Activated CD8-positive, alpha-beta memory T cell treated with anti-CD3 and anti-CD28 coated beads for 48 hours (primary cell): Measurements from ENCODE around the gene LILRA1.
"Not testable (repeated sequence)": the region's sequence is repeated elsewhere in the genome, so short reads cannot be mapped to it uniquely, and the experiment has no call there.

Source experiments
- DNase-seq, 3 experiments: peaks; one replicate each; pipeline ENCODE4 v3.0.0-alpha.2; 2020; ENCODE audit warnings: low read depth in 2 of 3, low spot score in 2 of 3

LILRA1 gene

GRCh38 chr19:54593445-54593844 lies at the start of gene LILRA1:
Gene LILRA1 (plus strand): TSS chr19:54593632. CDS start chr19:54594245, 613 bp downstream.
- not testable (repeated sequence) for DNase-seq

- DNase-seq: no peak
Measured at GRCh38 chr19:54548806-54549205, 44.6 kb upstream of the LILRA1 start.

GRCh38 chr19:54549224-54549623 lies 44.2 kb upstream of the LILRA1 start:
- DNase-seq: no peak

GRCh38 chr19:54551293-54551692 lies 42.1 kb upstream of the LILRA1 start:
- no peak for DNase-seq

GRCh38 chr19:54551950-54552912 lies 41.2 kb upstream of the LILRA1 start:
- DNase-seq: no peak

- DNase-seq: no peak
Measured at GRCh38 chr19:54552913-54553310, 40.5 kb upstream of the LILRA1 start.

GRCh38 chr19:54554006-54554405 lies 39.4 kb upstream of the LILRA1 start:
- DNase-seq: no peak

GRCh38 chr19:54554896-54555295 lies 38.5 kb upstream of the LILRA1 start:
- no peak for DNase-seq

- no peak for DNase-seq
Measured at GRCh38 chr19:54556194-54556593, 37.2 kb upstream of the LILRA1 start.

- no peak for DNase-seq
Measured at GRCh38 chr19:54558339-54558738, 35.1 kb upstream of the LILRA1 start.

- no peak for DNase-seq
Measured at GRCh38 chr19:54560881-54561385, 32.5 kb upstream of the LILRA1 start.

- no peak for DNase-seq
Measured at GRCh38 chr19:54561840-54562239, 31.6 kb upstream of the LILRA1 start.

GRCh38 chr19:54563206-54563605 lies 30.2 kb upstream of the LILRA1 start:
- not testable (repeated sequence) for DNase-seq

GRCh38 chr19:54570316-54570715 lies 23.1 kb upstream of the LILRA1 start:
- DNase-seq: no peak

- DNase-seq: not testable (repeated sequence)
Measured at GRCh38 chr19:54571715-54572615, 21.5 kb upstream of the LILRA1 start.

- no peak for DNase-seq
Measured at GRCh38 chr19:54572696-54573311, 20.6 kb upstream of the LILRA1 start.

- no peak for DNase-seq
Measured at GRCh38 chr19:54573330-54573872, 20.0 kb upstream of the LILRA1 start, which contains the start of gene LILRA2. Gene LILRA2 (plus strand): TSS chr19:54573790. CDS start chr19:54573879, 89 bp downstream.

- DNase-seq: no peak
Measured at GRCh38 chr19:54574051-54574450, 19.4 kb upstream of the LILRA1 start.

GRCh38 chr19:54574527-54575056 lies 18.8 kb upstream of the LILRA1 start:
- DNase-seq: no peak

- not testable (repeated sequence) for DNase-seq
Measured at GRCh38 chr19:54575205-54575604, 18.2 kb upstream of the LILRA1 start.
